A673 (cell line): ENCODE measurements around the gene SH3TC2. TPM values are rescaled to one million over a fixed set of nuclear protein-coding genes. Genes with fewer than 3 reads are reported as not detected.

Source experiments
- BruUV-seq: library from RNA; stranded (reverse); fragments of 400-500 nt; replicated peaks from 2 replicates; lab custom pipeline; 2021; lab: Mats Ljungman, UMichigan
- CTCF ChIA-PET: fragments of 300-600 bp; sonication (Branson Sonifier 250); formaldehyde crosslinking; loops from one replicate; lab custom pipeline; 2022; ENCODE audit warnings: antibody characterized with exemption; lab: Charles Lee
- POLR2A ChIA-PET: fragments of 300-600 bp; sonication (Branson Sonifier 250); formaldehyde crosslinking; loops from one replicate; lab custom pipeline; 2022; ENCODE audit warnings: antibody characterized with exemption; ENCODE audit not compliant: low non-redundant PET; lab: Charles Lee
- DNase-seq: peaks from one replicate; pipeline ENCODE4 v3.0.0-alpha.2; 2015; ENCODE audit warnings: low spot score
- H3K27ac ChIP-seq: fragments of 200-600 bp; sonication (generic); 2 replicates; pipeline ENCODE4 v1.5.1; 2016; ENCODE audit warnings: mixed run types, low read depth, mild to moderate bottlenecking, mixed read lengths, antibody characterized with exemption, low read length; ENCODE audit not compliant: poor library complexity, severe bottlenecking
- H3K27me3 ChIP-seq: fragments of 200-600 bp; sonication (generic); replicated peaks from 2 replicates; pipeline ENCODE4 v1.6.1; 2017; ENCODE audit warnings: mixed run types, low read depth, mild to moderate bottlenecking, mixed read lengths, antibody characterized with exemption, low read length; ENCODE audit not compliant: insufficient read depth, poor library complexity
- H3K36me3 ChIP-seq: fragments of 200-600 bp; sonication (generic); 2 replicates; pipeline ENCODE4 v1.6.1; 2016; ENCODE audit warnings: mixed run types, mild to moderate bottlenecking, mixed read lengths, antibody characterized with exemption, low read length; ENCODE audit not compliant: insufficient read depth, poor library complexity, severe bottlenecking
- H3K4me1 ChIP-seq: fragments of 200-600 bp; sonication (generic); 2 replicates; pipeline ENCODE4 v1.6.1; 2017; ENCODE audit warnings: mixed run types, mild to moderate bottlenecking, mixed read lengths, antibody characterized with exemption, low read length; ENCODE audit not compliant: insufficient read depth, poor library complexity, severe bottlenecking
- H3K4me3 ChIP-seq: fragments of 200-600 bp; sonication (generic); 2 replicates; pipeline ENCODE4 v1.5.1; 2016; ENCODE audit warnings: low read depth, mixed run types, mild to moderate bottlenecking, mixed read lengths, low read length; ENCODE audit not compliant: poor library complexity, severe bottlenecking
- H3K9me3 ChIP-seq: fragments of 200-600 bp; sonication (generic); 2 replicates; pipeline ENCODE4 v1.6.1; 2016; ENCODE audit warnings: mixed run types, low read depth, mild to moderate bottlenecking, mixed read lengths, antibody characterized with exemption, low read length; ENCODE audit not compliant: poor library complexity, severe bottlenecking
- EZH2 ChIP-seq: fragments of 200-600 bp; sonication (generic); IDR thresholded peaks from 2 replicates; pipeline ENCODE4 v1.6.1; 2017; ENCODE audit warnings: borderline replicate concordance, low read depth, mild to moderate bottlenecking, mixed read lengths, antibody characterized with exemption, low read length; ENCODE audit not compliant: poor library complexity, severe bottlenecking
- intact Hi-C: fragments of 100-400 bp; cut with micrococcal nuclease; formaldehyde crosslinking; loops from one replicate; pipeline ENCODE4 v1.10.0; 2022; ENCODE audit not compliant: unreplicated experiment
- total RNA-seq: library from RNA; stranded (reverse); gene quantifications from 2 replicates; pipeline ENCODE4 v1.2.3, GENCODE V29; 2021
- TF ChIP-seq, protein P1 (sequence below): fragments of 300-800, 200-600 bp; sonication (generic); conservative IDR thresholded peaks from 2 replicates; pipeline ENCODE4 v1.5.1; 2017; ENCODE audit warnings: low read depth, mild to moderate bottlenecking, antibody characterized with exemption, low read length, moderate library complexity, mixed read lengths

SH3TC2 gene
- total RNA-seq, 1 experiment from 2014 or later, result 2.5 TPM

DNA sequence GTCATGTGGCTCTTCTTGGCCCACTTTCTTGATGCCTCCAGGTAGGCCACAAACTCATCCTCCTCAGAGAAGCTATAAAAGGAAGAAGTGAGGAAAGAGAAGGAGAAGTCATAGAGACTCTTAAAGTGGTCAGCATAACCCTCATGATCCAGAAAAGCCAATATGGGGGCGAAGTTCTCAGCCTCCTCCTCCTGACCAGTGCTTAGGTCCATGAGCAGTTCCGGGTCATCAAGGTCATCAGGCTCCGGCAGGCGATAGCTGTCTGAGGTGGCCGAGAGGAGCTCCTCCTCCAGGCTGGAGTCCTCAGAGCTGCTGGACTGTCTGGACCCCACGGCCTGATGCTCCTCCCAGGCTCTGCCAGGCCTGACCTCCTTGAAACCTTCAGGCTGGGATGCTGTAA, 34.7 kb downstream of the SH3TC2 start:
- no peak overlapping the region for H3K4me3 ChIP-seq
- no TSS peak for BruUV-seq
- TF ChIP-seq, protein P1, sequence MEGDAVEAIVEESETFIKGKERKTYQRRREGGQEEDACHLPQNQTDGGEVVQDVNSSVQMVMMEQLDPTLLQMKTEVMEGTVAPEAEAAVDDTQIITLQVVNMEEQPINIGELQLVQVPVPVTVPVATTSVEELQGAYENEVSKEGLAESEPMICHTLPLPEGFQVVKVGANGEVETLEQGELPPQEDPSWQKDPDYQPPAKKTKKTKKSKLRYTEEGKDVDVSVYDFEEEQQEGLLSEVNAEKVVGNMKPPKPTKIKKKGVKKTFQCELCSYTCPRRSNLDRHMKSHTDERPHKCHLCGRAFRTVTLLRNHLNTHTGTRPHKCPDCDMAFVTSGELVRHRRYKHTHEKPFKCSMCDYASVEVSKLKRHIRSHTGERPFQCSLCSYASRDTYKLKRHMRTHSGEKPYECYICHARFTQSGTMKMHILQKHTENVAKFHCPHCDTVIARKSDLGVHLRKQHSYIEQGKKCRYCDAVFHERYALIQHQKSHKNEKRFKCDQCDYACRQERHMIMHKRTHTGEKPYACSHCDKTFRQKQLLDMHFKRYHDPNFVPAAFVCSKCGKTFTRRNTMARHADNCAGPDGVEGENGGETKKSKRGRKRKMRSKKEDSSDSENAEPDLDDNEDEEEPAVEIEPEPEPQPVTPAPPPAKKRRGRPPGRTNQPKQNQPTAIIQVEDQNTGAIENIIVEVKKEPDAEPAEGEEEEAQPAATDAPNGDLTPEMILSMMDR, result no peak
- no peak for TF ChIP-seq EZH2
- H3K4me1 ChIP-seq, result no peaks in the 10 kb centered on the region
- intact Hi-C loops, result no loop called here
- ChIA-PET POLR2A (interaction anchor here (0.6 kb wide), 1 partner anchor 88 kb away, joined by 11 read pairs; no protein-coding TSS in a partner anchor), CTCF (no interaction called here)
- no peak for DNase-seq
- no peaks in the 10 kb centered on the region for H3K36me3 ChIP-seq
- H3K27ac ChIP-seq, result no peak overlapping the region
- H3K9me3 ChIP-seq, result no peaks in the 10 kb centered on the region
- no peaks in the 10 kb centered on the region for H3K27me3 ChIP-seq

DNA sequence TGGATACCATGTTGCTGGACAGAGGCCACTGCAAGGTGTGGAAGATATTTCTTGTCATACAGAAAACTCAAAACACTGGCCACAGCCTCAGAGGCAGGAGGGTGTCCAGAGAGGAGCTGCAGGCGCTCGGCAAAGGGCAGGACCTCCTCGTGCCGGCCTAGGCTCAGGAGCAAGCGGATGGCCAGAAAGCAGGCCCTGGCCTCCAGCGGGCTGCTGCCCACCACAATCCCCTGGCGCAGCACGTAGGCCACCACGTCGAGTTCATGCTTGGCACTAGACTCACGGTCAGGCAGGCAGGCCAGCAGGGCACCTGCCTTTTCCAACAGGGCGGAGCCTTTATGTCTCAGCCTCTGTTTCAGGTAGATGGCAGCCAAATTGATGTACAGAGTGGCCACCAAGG, 35.2 kb downstream of the SH3TC2 start:
- no peaks in the 10 kb centered on the region for H3K9me3 ChIP-seq
- H3K4me1 ChIP-seq, result no peaks in the 10 kb centered on the region
- no peak for DNase-seq
- no TSS peak for BruUV-seq
- H3K4me3 ChIP-seq, result no peak overlapping the region
- intact Hi-C loops, result no loop called here
- TF ChIP-seq EZH2, result no peak
- TF ChIP-seq, protein P1, result no peak
- H3K27ac ChIP-seq, result no peak overlapping the region
- CTCF ChIA-PET, result no interaction called here
- POLR2A ChIA-PET, result no interaction called here
- H3K27me3 ChIP-seq, result no peaks in the 10 kb centered on the region
- H3K36me3 ChIP-seq, result no peaks in the 10 kb centered on the region

DNA sequence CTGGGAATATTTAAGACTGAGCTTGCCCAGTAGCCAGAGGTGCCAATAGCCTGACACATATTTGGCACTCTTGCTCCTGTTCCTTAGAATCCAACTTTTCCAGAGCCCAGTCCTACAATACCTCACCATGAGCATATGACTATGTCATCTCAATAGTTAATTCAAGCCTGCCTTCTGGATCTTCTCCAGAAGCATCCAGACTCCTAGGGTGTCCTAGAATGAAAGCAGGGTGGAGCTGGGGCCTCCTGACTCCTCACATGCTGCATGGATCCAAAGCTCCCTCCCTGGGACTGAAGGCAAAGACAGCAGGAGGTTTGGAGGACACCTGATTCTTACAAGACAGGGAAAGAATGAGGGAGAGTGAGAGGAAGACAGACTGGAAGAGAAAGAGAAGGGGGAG, 37.9 kb downstream of the SH3TC2 start:
- intact Hi-C loops, result no loop called here
- Histone ChIP-seq H3K9me3 (peaks cover 5% of the 10 kb centered on the region), H3K4me3 (no peak overlapping the region), H3K36me3 (no peaks in the 10 kb centered on the region), H3K27ac (no peak overlapping the region), H3K27me3 (no peaks in the 10 kb centered on the region), H3K4me1 (no peaks in the 10 kb centered on the region)
- ChIA-PET CTCF (interaction anchor here (0.6 kb wide), 1 partner anchor 11 kb away, joined by 3 read pairs; no protein-coding TSS in a partner anchor), POLR2A (no interaction called here)
- DNase-seq, result no peak
- TF ChIP-seq, protein P1, result no peak
- TF ChIP-seq EZH2, result no peak
- no TSS peak for BruUV-seq
